HepG2 (cell line): Measurements from ENCODE around the gene SVBP. TPM values are rescaled to one million over a fixed set of nuclear protein-coding genes. Genes with fewer than 3 reads are reported as not detected.

Experiments
- CBX2 ChIP-seq, 2 experiments: fragments of 200-600 bp in 1 of 2; sonication (generic); formaldehyde crosslinking in 1 of 2; IDR thresholded peaks; 2 replicates each; pipeline versions ENCODE4 v1.7.0 to v1.8.1; 2018 to 2022; ENCODE audit warnings: low read depth in 2 of 2, low read length in 1 of 2, mild to moderate bottlenecking in 1 of 2, missing genetic modification reagents in 1 of 2
- CCDC6 ChIP-seq: sonication (generic); formaldehyde crosslinking; IDR thresholded peaks from 2 replicates; pipeline ENCODE4 v1.8.1; 2022; ENCODE audit warnings: mild to moderate bottlenecking, missing genetic modification reagents, moderate library complexity
- DMTF1 ChIP-seq: sonication (generic); formaldehyde crosslinking; IDR thresholded peaks from 2 replicates; pipeline ENCODE4 v1.4.0; 2020; ENCODE audit warnings: mild to moderate bottlenecking, missing genetic modification reagents
- ETV6 ChIP-seq: sonication (generic); formaldehyde crosslinking; conservative IDR thresholded peaks from 2 replicates; pipeline ENCODE4 v1.4.0; 2020; ENCODE audit warnings: missing genetic modification reagents
- FOXK2 ChIP-seq: fragments of 450-650 bp; IDR thresholded peaks from 2 replicates; pipeline ENCODE4 v1.6.1; 2016
- HINFP ChIP-seq: sonication (generic); formaldehyde crosslinking; IDR thresholded peaks from 2 replicates; pipeline ENCODE4 v1.4.0; 2020; ENCODE audit warnings: low read depth, mild to moderate bottlenecking, missing genetic modification reagents
- PRDM15 ChIP-seq: sonication (generic); formaldehyde crosslinking; IDR thresholded peaks from 2 replicates; pipeline ENCODE4 v1.4.0; 2020; ENCODE audit warnings: missing genetic modification reagents
- PRMT3 ChIP-seq: sonication (generic); formaldehyde crosslinking; IDR thresholded peaks from 2 replicates; pipeline ENCODE4 v1.8.1; 2022; ENCODE audit warnings: low read depth, mild to moderate bottlenecking, moderate library complexity, missing genetic modification reagents, borderline replicate concordance
- SALL2 ChIP-seq: sonication (generic); formaldehyde crosslinking; IDR thresholded peaks from 2 replicates; pipeline ENCODE4 v1.8.1; 2023; ENCODE audit warnings: mild to moderate bottlenecking, missing genetic modification reagents, inconsistent platforms
- SKI ChIP-seq: fragments of 450-650 bp; IDR thresholded peaks from one replicate; pipeline ENCODE4 v1.6.1; 2018; ENCODE audit warnings: mild to moderate bottlenecking; ENCODE audit not compliant: partially characterized antibody
- ZFP62 ChIP-seq: sonication (generic); formaldehyde crosslinking; IDR thresholded peaks from 2 replicates; pipeline ENCODE4 v1.4.0; 2020; ENCODE audit warnings: missing genetic modification reagents
- ZNF207 ChIP-seq: fragments of 450-650 bp; IDR thresholded peaks from 2 replicates; pipeline ENCODE4 v1.6.1; 2016; ENCODE audit warnings: antibody characterized with exemption, borderline replicate concordance
- ZNF232 ChIP-seq: sonication (generic); formaldehyde crosslinking; IDR thresholded peaks from 2 replicates; pipeline ENCODE4 v1.4.0; 2020; ENCODE audit warnings: missing genetic modification reagents, borderline replicate concordance
- ZNF234 ChIP-seq: sonication (generic); formaldehyde crosslinking; conservative IDR thresholded peaks from 2 replicates; pipeline ENCODE4 v1.5.1; 2020; ENCODE audit warnings: mild to moderate bottlenecking, missing genetic modification reagents
- ZNF574 ChIP-seq: sonication (generic); formaldehyde crosslinking; IDR thresholded peaks from 2 replicates; pipeline ENCODE4 v1.4.0; 2020; ENCODE audit warnings: missing genetic modification reagents
- ZNF678 ChIP-seq: sonication (generic); formaldehyde crosslinking; IDR thresholded peaks from 2 replicates; pipeline ENCODE4 v1.4.0; 2020; ENCODE audit warnings: mild to moderate bottlenecking, missing genetic modification reagents
- ZNF724P ChIP-seq: sonication (generic); formaldehyde crosslinking; IDR thresholded peaks from 2 replicates; pipeline ENCODE4 v1.8.0; 2022; ENCODE audit warnings: missing genetic modification reagents, borderline replicate concordance
- ZSCAN31 ChIP-seq: sonication (generic); formaldehyde crosslinking; IDR thresholded peaks from 2 replicates; pipeline ENCODE4 v1.5.0; 2020; ENCODE audit warnings: low read depth, mild to moderate bottlenecking, missing genetic modification reagents
- polyA plus RNA-seq, 8 experiments: library from polyadenylated mRNA; depleted of rRNA in 3 of 8; stranded (reverse) in 7 of 8; unstranded in 1 of 8; fragments of >200 nt; fragmentation: Illumina TruSeq in 4 of 8; extraction: Trizol in 4 of 8; gene quantifications; 2 replicates each; pipeline versions ENCODE4 v1.2.1 to v1.2.3, GENCODE V29; 2011 to 2016; ENCODE audit warnings: low read depth in 4 of 8, missing spikeins in 1 of 8, mixed read lengths in 1 of 8; ENCODE audit not compliant: insufficient read depth in 1 of 8
- total RNA-seq, 5 experiments: library from RNA; depleted of rRNA; stranded (reverse); fragments of >200 nt; fragmentation: Illumina TruSeq; extraction: Trizol; gene quantifications; 2 replicates each; pipeline ENCODE4 v1.2.3, GENCODE V29; 2016; ENCODE audit warnings: low read depth in 1 of 5

Gene SVBP
- total and polyA plus RNA-seq, 2 of the 13 experiments (the other 11 are each of a cell fraction or from before 2014, with no cell fraction given): 28.8 to 48.2 TPM

GRCh38 chr1:42766741-42767509 is 50.3 kb downstream of the SVBP start, which contains the start of the genes C1orf50 and P3H1 (continued):
- TF ChIP-seq PRDM15: peak; percentile 67
- 0 out of 2 replicates have a peak, but pooled peaks have one; percentile 41 for TF ChIP-seq ZSCAN31 (CRISPR knock-in tag)
- TF ChIP-seq ZNF234 (CRISPR knock-in tag): 0 out of 2 replicates have a peak, but pooled peaks have one; percentile 60
- peak; percentile 89 for TF ChIP-seq SALL2 (CRISPR knock-in tag)
- TF ChIP-seq DMTF1 (CRISPR knock-in tag): 0 out of 2 replicates have a peak, but pooled peaks have one; percentile 6
- TF ChIP-seq SKI: peak; percentile 47
- TF ChIP-seq ZNF724P (CRISPR knock-in tag): no peak
- 0 out of 2 replicates have a peak, but pooled peaks have one; percentile 42 for TF ChIP-seq ZFP62
- peak; percentile 46; the same call in 1 of the 2 replicates for TF ChIP-seq HINFP (CRISPR knock-in tag)
- TF ChIP-seq PRMT3 (CRISPR knock-in tag): 0 out of 2 replicates have a peak, but pooled peaks have one; percentile 35
- peak; percentile 69; the same call in 1 of the 2 replicates for TF ChIP-seq CCDC6
- TF ChIP-seq ZNF207: no peak
- 0 out of 2 replicates have a peak, but pooled peaks have one; percentile 80 for TF ChIP-seq ETV6 (CRISPR knock-in tag)
- peak; percentile 85 for TF ChIP-seq ZNF678
- no peak for TF ChIP-seq CBX2 (IDR thresholded peaks at IDR 0.05; ENCODE audit: low read depth, low read length)
- TF ChIP-seq CBX2 (CRISPR knock-in tag; IDR thresholded peaks at IDR 0.05; ENCODE audit: low read depth): no peak
- TF ChIP-seq ZNF232 (CRISPR knock-in tag): 0 out of 2 replicates have a peak, but pooled peaks have one; percentile 34
- peak; percentile 77 for TF ChIP-seq ZNF574 (CRISPR knock-in tag)
- TF ChIP-seq FOXK2: no peak
